GM12878 (cell line): ENCODE results near the gene GDE1. TPM values are rescaled to one million over a fixed set of nuclear protein-coding genes. Genes with fewer than 3 reads are reported as not detected.

Source experiments
- ATAC-seq: fragments of 200-7000 bp; cut with Tn5 transposase; 3 replicates; pipeline ENCODE4 v1.9.1; 2020; ENCODE audit warnings: mild to moderate bottlenecking, moderate library complexity
- BruUV-seq: library from RNA; stranded (reverse); fragments of 400-500 nt; replicated peaks from 2 replicates; lab custom pipeline; 2021; lab: Mats Ljungman, UMichigan
- CTCF ChIA-PET: fragments of 300-600 bp; sonication (Branson Sonifier 250); formaldehyde crosslinking; extraction: SDS; loops from one replicate; lab custom pipeline; 2021; ENCODE audit warnings: inconsistent platforms; lab: Yijun Ruan, JAX
- POLR2A ChIA-PET: fragments of 350-600 bp; formaldehyde crosslinking; extraction: SDS; loops from one replicate; lab custom pipeline; 2021; ENCODE audit warnings: inconsistent platforms; lab: Charles Lee
- RAD21 ChIA-PET: fragments of 300-600 bp; sonication (Branson Sonifier 250); formaldehyde crosslinking; loops from one replicate; lab custom pipeline; 2023; ENCODE audit warnings: antibody characterized with exemption; ENCODE audit not compliant: unreplicated experiment; lab: Charles Lee
- SMC1A ChIA-PET: fragments of 300-600 bp; sonication (Branson Sonifier 250); formaldehyde crosslinking; loops from one replicate; lab custom pipeline; 2023; ENCODE audit not compliant: unreplicated experiment, uncharacterized antibody; lab: Charles Lee
- DNase-seq: peaks from one replicate; pipeline ENCODE4 v3.0.0-alpha.2; 2011; ENCODE audit warnings: low read depth, low spot score
- FAIRE-seq: peaks from 3 replicates; lab custom pipeline; 2011; peaks lifted over from hg19 to GRCh38; lab: Jason Lieb, UNC
- H2AFZ ChIP-seq: 2 replicates; pipeline ENCODE4 v1.6.0; 2011; ENCODE audit warnings: low read depth, low read length, control low read depth; ENCODE audit not compliant: control insufficient read depth
- H3K27ac ChIP-seq: 2 replicates; pipeline ENCODE4 v1.5.1; 2011; ENCODE audit warnings: control low read depth; ENCODE audit not compliant: control insufficient read depth, insufficient read depth
- H3K27me3 ChIP-seq, 2 experiments: replicated peaks in 1 of 2; 2 replicates each; pipeline versions ENCODE4 v1.6.0 to v1.6.1; 2011; ENCODE audit warnings: low read length in 1 of 2; ENCODE audit not compliant: control insufficient read depth in 2 of 2, insufficient read depth in 2 of 2
- H3K36me3 ChIP-seq, 2 experiments: 2 replicates each; pipeline ENCODE4 v1.5.1; 2011; ENCODE audit warnings: low read length in 1 of 2; ENCODE audit not compliant: control insufficient read depth in 2 of 2, insufficient read depth in 2 of 2
- H3K4me1 ChIP-seq: 2 replicates; pipeline ENCODE4 v1.6.1; 2011; ENCODE audit warnings: mild to moderate bottlenecking, low read length, moderate library complexity, mixed read lengths; ENCODE audit not compliant: control insufficient read depth, insufficient read depth
- H3K4me2 ChIP-seq: 2 replicates; pipeline ENCODE4 v1.6.0; 2011; ENCODE audit warnings: control low read depth; ENCODE audit not compliant: control insufficient read depth, insufficient read depth
- H3K4me3 ChIP-seq: fragments of 200-600 bp; sonication (generic); 2 replicates; pipeline ENCODE4 v1.5.1; 2016
- H3K79me2 ChIP-seq: 2 replicates; pipeline ENCODE4 v1.6.0; 2011; ENCODE audit warnings: low read length; ENCODE audit not compliant: control insufficient read depth, insufficient read depth
- H3K9ac ChIP-seq: 2 replicates; pipeline ENCODE4 v1.8.0; 2011; ENCODE audit warnings: low read length, control low read depth, mixed read lengths; ENCODE audit not compliant: control insufficient read depth, insufficient read depth
- H3K9me3 ChIP-seq: replicated peaks from 3 replicates; pipeline ENCODE4 v1.5.1; 2011; ENCODE audit warnings: mild to moderate bottlenecking, low read length; ENCODE audit not compliant: control insufficient read depth, insufficient read depth
- H4K20me1 ChIP-seq: 2 replicates; pipeline ENCODE4 v1.6.0; 2011; ENCODE audit not compliant: control insufficient read depth, insufficient read depth
- HCFC1 ChIP-seq: fragments of 150-350 bp; IDR thresholded peaks from 2 replicates; pipeline ENCODE4 v1.6.1; 2014; ENCODE audit warnings: low read length
- HDGF ChIP-seq: fragments of 450-650 bp; IDR thresholded peaks from 2 replicates; pipeline ENCODE4 v1.6.1; 2016; ENCODE audit warnings: antibody characterized with exemption
- NKRF ChIP-seq: fragments of 450-650 bp; conservative IDR thresholded peaks from 2 replicates; pipeline ENCODE4 v1.6.1; 2017; ENCODE audit warnings: mild to moderate bottlenecking, moderate library complexity
- PKNOX1 ChIP-seq: fragments of 450-650 bp; IDR thresholded peaks from 2 replicates; pipeline ENCODE4 v1.6.1; 2016; ENCODE audit warnings: mild to moderate bottlenecking
- REST ChIP-seq: IDR thresholded peaks from 2 replicates; pipeline ENCODE4 v1.6.1; 2012; ENCODE audit warnings: mild to moderate bottlenecking, low read depth, low read length
- SIX5 ChIP-seq: IDR thresholded peaks from 2 replicates; pipeline ENCODE4 v1.6.1; 2011; ENCODE audit warnings: mild to moderate bottlenecking, low read depth, low read length, moderate library complexity; ENCODE audit not compliant: severe bottlenecking
- SUZ12 ChIP-seq: fragments of 200-600 bp; sonication (generic); IDR thresholded peaks from one replicate; pipeline ENCODE4 v1.6.1; 2018; ENCODE audit warnings: antibody characterized with exemption, mild to moderate bottlenecking; ENCODE audit not compliant: unreplicated experiment
- WRNIP1 ChIP-seq: IDR thresholded peaks from 2 replicates; pipeline ENCODE4 v1.6.1; 2011; ENCODE audit warnings: low read depth, low read length, improper control_type of control experiment, borderline replicate concordance
- ZNF274 ChIP-seq: IDR thresholded peaks from one replicate; pipeline ENCODE4 v1.8.0; 2011; ENCODE audit not compliant: insufficient read length, insufficient read depth
- ZNF687 ChIP-seq: fragments of 450-650 bp; IDR thresholded peaks from 2 replicates; pipeline ENCODE4 v1.6.1; 2017; ENCODE audit warnings: mild to moderate bottlenecking, moderate library complexity
- WGBS: methylation state at CpG from one replicate; pipeline ENCODE4 v1.1.6; 2016; ENCODE audit warnings: low lambda C conversion rate; ENCODE audit not compliant: insufficient replicate concordance, insufficient coverage; ENCODE audit errors: missing lambda C conversion rate; 5-methylcytosine and 5-hydroxymethylcytosine counted together
- in situ Hi-C: fragments of 300-500 bp; cut with MboI; formaldehyde crosslinking; loops from 9 replicates; pipeline ENCODE4 v1.14.3; 2018; ENCODE audit warnings: mixed read lengths
- intact Hi-C: fragments of 100-400 bp; cut with micrococcal nuclease; formaldehyde crosslinking; loops from one replicate; pipeline ENCODE4 v1.14.2; 2022; ENCODE audit not compliant: unreplicated experiment
- polyA plus RNA-seq, 11 experiments: library from polyadenylated mRNA; depleted of rRNA in 4 of 11; unstranded in 6 of 11; stranded (reverse) in 5 of 11; fragments of >200 nt; fragmentation: Nextera tagmentation in 4 of 11; fragmentation: Illumina TruSeq in 1 of 11; extraction: Ambion mirVana in 4 of 11; extraction: Trizol in 1 of 11; gene quantifications; 1 replicate in 1 of 11; 2 replicates in 10 of 11; pipeline versions ENCODE4 v1.2.1 to v1.2.3, GENCODE V29; 2011 to 2016; ENCODE audit warnings: inconsistent platforms in 2 of 11, missing spikeins in 2 of 11, low read depth in 1 of 11
- total RNA-seq, 4 experiments: library from RNA; depleted of rRNA in 3 of 4; stranded (reverse); fragments of >200 nt in 3 of 4; fragmentation: Illumina TruSeq in 1 of 4; extraction: Trizol in 1 of 4; gene quantifications; 2 replicates each; pipeline versions ENCODE4 v1.2.1 to v1.2.3, GENCODE V29; 2013 to 2021

The GDE1 gene
- total and polyA plus RNA-seq, 10 of the 15 experiments (the other 5 are each of a cell fraction or from before 2014, with no cell fraction given): 14.8 to 31.8 (median 21.0) TPM

- in situ Hi-C loops: no loop called here
- H3K27me3 ChIP-seq: no peaks in the 10 kb centered on the region
- CTCF ChIA-PET: interaction anchor here (0.5 kb wide), 1 partner anchor 72 kb away, joined by 3 read pairs; no protein-coding TSS in a partner anchor
- H2AFZ ChIP-seq: no peak overlapping the region
- no peaks in the 10 kb centered on the region for H3K36me3 ChIP-seq
- DNase-seq: no peak
- TF ChIP-seq ZNF274 (no peak), NKRF (no peak), PKNOX1 (no peak), ZNF687 (no peak), WRNIP1 (no peak), HDGF (no peak), REST (no peak), SIX5 (no peak), HCFC1 (no peak), SUZ12 (no peak)
- TF ChIP-seq, all 136 proteins: peak for 0
- intact Hi-C loops: no loop called here
- POLR2A ChIA-PET: no interaction called here
- ATAC-seq (no peak), FAIRE-seq (no peak)
- Histone ChIP-seq H3K4me3 (no peak overlapping the region), H3K4me1 (peaks cover under 1% of the 10 kb centered on the region; the same call in 1 of the 2 replicates), H3K4me2 (no peak overlapping the region), H4K20me1 (no peaks in the 10 kb centered on the region), H3K79me2 (no peaks in the 10 kb centered on the region), H3K9ac (no peak overlapping the region), H3K9me3 (no peaks in the 10 kb centered on the region), H3K27ac (no peak overlapping the region)
- BruUV-seq: no TSS peak
- SMC1A ChIA-PET: no interaction called here
- RAD21 ChIA-PET: no interaction called here
- WGBS: 44% methylated on average over 4 of the region's 4 CpGs
Observed at GRCh38 chr16:19488213-19488640, 33.7 kb downstream of the GDE1 start.
